Heart left ventricle (tissue), 16 donors: ENCODE results near the gene CUBN. TPM values are rescaled to one million over a fixed set of nuclear protein-coding genes. Genes with fewer than 3 reads are reported as not detected.
"Not testable (repeated sequence)": the region's sequence is repeated elsewhere in the genome, so short reads cannot be mapped to it uniquely, and the experiment has no call there.

Source experiments
- ATAC-seq, 4 donors: fragments of 200-7000 bp; cut with Tn5 transposase; one replicate each; pipeline ENCODE4 v1.9.1; 2020 to 2022; ENCODE audit warnings: moderate library complexity in 4 of 4, mild to moderate bottlenecking in 3 of 4, moderate number of reproducible peaks in 1 of 4
- DNase-seq, 5 donors: peaks; one replicate each; pipeline ENCODE4 v3.0.0-alpha.2; 2020
- H3K27ac ChIP-seq, 12 donors: fragments of 200-600 bp; sonication (generic) in 4 of 12; one replicate each; pipeline versions ENCODE4 v1.5.0 to v1.8.0; 2016 to 2022; ENCODE audit warnings: mild to moderate bottlenecking in 2 of 12
- H3K27me3 ChIP-seq, 9 donors: fragments of 200-600 bp; sonication (generic) in 2 of 9; one replicate each; pipeline versions ENCODE4 v1.5.1 to v1.8.0; 2016 to 2022; ENCODE audit warnings: mild to moderate bottlenecking in 3 of 9
- H3K36me3 ChIP-seq, 9 donors: fragments of 200-600 bp; sonication (generic) in 2 of 9; one replicate each; pipeline versions ENCODE4 v1.5.0 to v1.8.0; 2018 to 2022; ENCODE audit warnings: mild to moderate bottlenecking in 2 of 9
- H3K4me1 ChIP-seq, 12 donors: fragments of 200-600 bp; sonication (generic) in 4 of 12; one replicate each; pipeline versions ENCODE4 v1.5.0 to v1.8.0; 2016 to 2022; ENCODE audit warnings: mild to moderate bottlenecking in 3 of 12
- H3K4me3 ChIP-seq, 12 donors: fragments of 200-600 bp; sonication (generic) in 4 of 12; one replicate each; pipeline versions ENCODE4 v1.5.0 to v1.8.0; 2017 to 2022; ENCODE audit warnings: mild to moderate bottlenecking in 9 of 12, moderate library complexity in 4 of 12
- H3K9me3 ChIP-seq, 12 donors: fragments of 200-600 bp; sonication (generic) in 4 of 12; one replicate each; pipeline versions ENCODE4 v1.5.0 to v1.8.0; 2016 to 2022; ENCODE audit warnings: mild to moderate bottlenecking in 1 of 12
- CTCF ChIP-seq, 12 donors: fragments of 200-600 bp; sonication (generic) in 4 of 12; IDR thresholded peaks; one replicate each; pipeline versions ENCODE4 v1.5.0 to v1.8.0; 2018 to 2022; ENCODE audit warnings: antibody characterized with exemption in 12 of 12, mild to moderate bottlenecking in 5 of 12
- POLR2A ChIP-seq, 2 donors: fragments of 450-650 bp; IDR thresholded peaks; one replicate each; pipeline ENCODE4 v1.6.1; 2017; ENCODE audit warnings: antibody characterized with exemption in 2 of 2, mild to moderate bottlenecking in 2 of 2, moderate library complexity in 2 of 2
- WGBS, 4 donors: extraction: QIAGEN DNeasy Blood & Tissue Kit in 2 of 4; methylation state at CpG; one replicate each; pipeline versions ENCODE4 v1.1.5 to v1.1.7; 2013 to 2018; 5-methylcytosine and 5-hydroxymethylcytosine counted together
- intact Hi-C, 10 donors: fragments of 100-400 bp; cut with DNase I; formaldehyde crosslinking; loops; one replicate each; pipeline versions ENCODE4 v1.11.1 to v1.14.2; 2022
- polyA plus RNA-seq, 2 donors: library from polyadenylated mRNA; stranded (reverse); fragments of 200-250 nt; gene quantifications; one replicate each; pipeline ENCODE4 v1.2.3, GENCODE V29; 2013
- total RNA-seq, 9 donors: library from RNA; depleted of rRNA in 2 of 9; stranded (reverse); fragments of >200 nt in 2 of 9; fragmentation: NEBNext Ultra II Directional in 3 of 9; extraction: Animal tissue kit (Norgen Biotek cat#: 25700) in 3 of 9; gene quantifications; one replicate each; pipeline versions ENCODE4 v1.1.0 to v1.2.4, GENCODE V29; 2016 to 2023
- donor health status: ischemic (EF 13 %, LVEDD 7.1; RV severe dilation, severe dysfunction).
- donor health status: healthy with polysubstance abuse.
- donor health status: DM: no; HTN: yes; CAD: no.
- donor health status: DM: no; HTN: no; CAD: no.
- donor health status: ischemic (EF 25% LVEDD 6.9; RV normal size, moderate dysfunction).
- donor health status: ischemic (EF 25% LVEDD 5.7; RV mildly dilated, moderate dysfunction).
- donor health status: healthy.
- donor health status: DM: yes; HTN: yes; CAD: no.
- donor health status: ischemic (EF 35%, LVEDD 5.7; RV mildly dilated, moderate dysfunction).
- donor health status: nonischemic (EF 11% LVEDD 7.7; RV severe dilation, severe dysfunction).
- donor health status: DM: yes; HTN: yes; CAD: no.
- donor health status: PGD.
- donor health status: ischemic (EF 29% LVEDD 5.4; RV normal size, mild dysfunction).
- donor health status: nonischemic (EF 23%, LVEDD 6.1; RV moderate dilation, normal function).

Gene CUBN
- total and polyA plus RNA-seq, 11 donors: 0.07 to 1.5 (median 0.44) TPM

GRCh38 chr10:17115683-17116082 lies 13.9 kb downstream of the CUBN start:
- H3K4me3 ChIP-seq: no peak overlapping the region
- ATAC-seq: no peak
- intact Hi-C loops: no loop called here
- no peaks in the 10 kb centered on the region for H3K36me3 ChIP-seq
- no peak overlapping the region for H3K27ac ChIP-seq
- 84 to 93% (median 90%) methylated on average over 5 of the region's 5 CpGs for WGBS, 4 donors
- TF ChIP-seq POLR2A (IDR thresholded peaks at IDR 0.05): no peak
- TF ChIP-seq CTCF (IDR thresholded peaks at IDR 0.05): no peak
- no peak for DNase-seq
- H3K4me1 ChIP-seq: peaks cover 0 to 4% (median 0%) of the 10 kb centered on the region in 12 donors
- no peaks in the 10 kb centered on the region for H3K9me3 ChIP-seq
- no peaks in the 10 kb centered on the region for H3K27me3 ChIP-seq

GRCh38 chr10:17114878-17115444 lies 14.7 kb downstream of the CUBN start:
- H3K9me3 ChIP-seq, H3K27ac ChIP-seq, H3K27me3 ChIP-seq, H3K4me1 ChIP-seq, ATAC-seq, H3K36me3 ChIP-seq, DNase-seq, H3K4me3 ChIP-seq, intact Hi-C loops: not testable (repeated sequence)
- 92 to 96% (median 94%) methylated on average over 13 of the region's 13 CpGs for WGBS, 4 donors

GRCh38 chr10:17113889-17114540 lies 15.6 kb downstream of the CUBN start:
- Histone ChIP-seq H3K27me3 (no peaks in the 10 kb centered on the region), H3K9me3 (no peaks in the 10 kb centered on the region), H3K27ac (no peak overlapping the region), H3K4me1 (peaks cover 0 to 4% (median 0%) of the 10 kb centered on the region in 12 donors), H3K4me3 (no peak overlapping the region), H3K36me3 (no peaks in the 10 kb centered on the region)
- DNase-seq: peak in 1 of 5 donors; percentile 11
- intact Hi-C loops: no loop called here
- ATAC-seq: no peak
- TF ChIP-seq POLR2A (IDR thresholded peaks at IDR 0.05) (no peak), CTCF (IDR thresholded peaks at IDR 0.05) (no peak)
- WGBS, 4 donors: 53 to 71% (median 60%) methylated on average over 7 of the region's 7 CpGs

- intact Hi-C loops: no loop called here
- no peak overlapping the region for H3K27ac ChIP-seq
- H3K27me3 ChIP-seq: no peaks in the 10 kb centered on the region
- 94 to 95% (median 94%) methylated on average over 4 of the region's 4 CpGs for WGBS, 4 donors
- TF ChIP-seq POLR2A (IDR thresholded peaks at IDR 0.05): no peak
- no peak for TF ChIP-seq CTCF (IDR thresholded peaks at IDR 0.05)
- DNase-seq (no peak), ATAC-seq (no peak)
- H3K4me3 ChIP-seq: no peak overlapping the region
- no peaks in the 10 kb centered on the region for H3K36me3 ChIP-seq
- H3K9me3 ChIP-seq: no peaks in the 10 kb centered on the region
- peaks cover 0 to 4% (median 0%) of the 10 kb centered on the region in 12 donors for H3K4me1 ChIP-seq
Measured at GRCh38 chr10:17113346-17113745, 16.3 kb downstream of the CUBN start.
